A549 (cell line): Measurements from ENCODE around the gene LNPEP.

Experiments
- ZSCAN20 ChIP-seq: fragments of 250-450 bp; sonication (Bioruptor Pico); IDR thresholded peaks from 2 replicates; pipeline ENCODE4 v1.8.0; 2022; ENCODE audit warnings: mild to moderate bottlenecking, moderate library complexity
- TF ChIP-seq, protein P1 (sequence below): fragments of >200 bp; sonication (Bioruptor Twin); formaldehyde crosslinking; IDR thresholded peaks from 3 replicates; pipeline ENCODE4 v1.5.1; 2016
- TF ChIP-seq, protein P2 (sequence below): fragments of 250-450 bp; sonication (Bioruptor Pico); IDR thresholded peaks from 2 replicates; pipeline ENCODE4 v1.5.0; 2021; ENCODE audit warnings: mild to moderate bottlenecking, moderate library complexity, borderline replicate concordance

DNA sequence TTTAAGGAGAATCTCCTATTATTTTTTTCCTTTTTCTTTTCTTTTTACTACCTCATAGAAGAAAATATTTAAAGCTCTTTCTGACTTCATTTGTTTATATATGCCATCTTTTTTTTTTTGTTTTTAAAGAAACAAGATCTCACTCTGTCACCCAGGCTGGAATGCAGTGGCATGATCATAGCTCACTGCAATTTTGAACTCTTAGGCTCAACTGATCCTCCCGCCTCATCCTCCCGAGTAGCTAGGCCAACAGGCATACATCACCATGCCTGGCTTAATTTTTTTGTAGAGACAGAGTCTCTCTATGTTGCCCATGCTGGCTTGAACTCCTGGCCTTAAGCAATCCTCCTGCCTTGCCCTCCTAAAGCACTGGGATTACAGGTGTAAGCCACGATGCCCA, 59.5 kb downstream of the LNPEP start:
- TF ChIP-seq, protein P1, sequence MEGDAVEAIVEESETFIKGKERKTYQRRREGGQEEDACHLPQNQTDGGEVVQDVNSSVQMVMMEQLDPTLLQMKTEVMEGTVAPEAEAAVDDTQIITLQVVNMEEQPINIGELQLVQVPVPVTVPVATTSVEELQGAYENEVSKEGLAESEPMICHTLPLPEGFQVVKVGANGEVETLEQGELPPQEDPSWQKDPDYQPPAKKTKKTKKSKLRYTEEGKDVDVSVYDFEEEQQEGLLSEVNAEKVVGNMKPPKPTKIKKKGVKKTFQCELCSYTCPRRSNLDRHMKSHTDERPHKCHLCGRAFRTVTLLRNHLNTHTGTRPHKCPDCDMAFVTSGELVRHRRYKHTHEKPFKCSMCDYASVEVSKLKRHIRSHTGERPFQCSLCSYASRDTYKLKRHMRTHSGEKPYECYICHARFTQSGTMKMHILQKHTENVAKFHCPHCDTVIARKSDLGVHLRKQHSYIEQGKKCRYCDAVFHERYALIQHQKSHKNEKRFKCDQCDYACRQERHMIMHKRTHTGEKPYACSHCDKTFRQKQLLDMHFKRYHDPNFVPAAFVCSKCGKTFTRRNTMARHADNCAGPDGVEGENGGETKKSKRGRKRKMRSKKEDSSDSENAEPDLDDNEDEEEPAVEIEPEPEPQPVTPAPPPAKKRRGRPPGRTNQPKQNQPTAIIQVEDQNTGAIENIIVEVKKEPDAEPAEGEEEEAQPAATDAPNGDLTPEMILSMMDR: no peak
- TF ChIP-seq, protein P2, sequence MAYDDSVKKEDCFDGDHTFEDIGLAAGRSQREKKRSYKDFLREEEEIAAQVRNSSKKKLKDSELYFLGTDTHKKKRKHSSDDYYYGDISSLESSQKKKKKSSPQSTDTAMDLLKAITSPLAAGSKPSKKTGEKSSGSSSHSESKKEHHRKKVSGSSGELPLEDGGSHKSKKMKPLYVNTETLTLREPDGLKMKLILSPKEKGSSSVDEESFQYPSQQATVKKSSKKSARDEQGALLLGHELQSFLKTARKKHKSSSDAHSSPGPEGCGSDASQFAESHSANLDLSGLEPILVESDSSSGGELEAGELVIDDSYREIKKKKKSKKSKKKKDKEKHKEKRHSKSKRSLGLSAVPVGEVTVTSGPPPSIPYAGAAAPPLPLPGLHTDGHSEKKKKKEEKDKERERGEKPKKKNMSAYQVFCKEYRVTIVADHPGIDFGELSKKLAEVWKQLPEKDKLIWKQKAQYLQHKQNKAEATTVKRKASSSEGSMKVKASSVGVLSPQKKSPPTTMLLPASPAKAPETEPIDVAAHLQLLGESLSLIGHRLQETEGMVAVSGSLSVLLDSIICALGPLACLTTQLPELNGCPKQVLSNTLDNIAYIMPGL: no peak
- no peak for TF ChIP-seq ZSCAN20
